Measurements from ENCODE around the gene LGMN. TPM values are rescaled to one million over a fixed set of nuclear protein-coding genes. Genes with fewer than 3 reads are reported as not detected.
"Not testable (repeated sequence)": the region's sequence is repeated elsewhere in the genome, so short reads cannot be mapped to it uniquely, and the experiment has no call there.

LGMN gene
- total and polyA plus RNA-seq, 2 donors (not counting 1 experiment from before 2014, with no cell fraction given): 22.6 to 61.0 TPM

- not testable (repeated sequence) for H4K20me1 ChIP-seq (ENCODE audit: control insufficient read depth, extremely low read depth, insufficient read depth, low read length); H2AFZ ChIP-seq (ENCODE audit: low read length); H3K4me1 ChIP-seq (ENCODE audit: control insufficient read depth, extremely low read depth, insufficient read depth, low read length); H3K36me3 ChIP-seq (ENCODE audit: control insufficient read depth, insufficient read depth, low read length); H3K27me3 ChIP-seq (ENCODE audit: control insufficient read depth, insufficient read depth, low read length); H3K4me2 ChIP-seq (ENCODE audit: extremely low read depth, insufficient read depth, low read length); H3K4me3 ChIP-seq (replicated peaks in 1 of 4; ENCODE audit: control extremely low read depth in 1 of 4, insufficient read depth in 1 of 4, low read depth in 3 of 4, low read length in 4 of 4); H3K9me3 ChIP-seq (ENCODE audit: control insufficient read depth, insufficient read depth, low read depth, low read length); H3K27ac ChIP-seq (ENCODE audit: insufficient read depth, low read length); H3K9ac ChIP-seq (ENCODE audit: insufficient read depth, low read length); H3K79me2 ChIP-seq (ENCODE audit: control insufficient read depth, insufficient read depth, low read length)
- DNase-seq (ENCODE audit: low read depth in 2 of 2): peak in 1 of 2 donors; percentile 56
These were observed 26.9 kb upstream of the LGMN start for GRCh38 chr14:92775292-92775691.

- no peak for DNase-seq (ENCODE audit: low read depth in 2 of 2)
These were observed 26.1 kb upstream of the LGMN start for GRCh38 chr14:92774572-92774971.

GRCh38 chr14:92770484-92770883 is 22.1 kb upstream of the LGMN start:
- no peak for DNase-seq (ENCODE audit: low read depth in 2 of 2)
- no peaks in the 10 kb centered on the region for H3K36me3 ChIP-seq (ENCODE audit: control insufficient read depth, insufficient read depth, low read length)
- no peaks in the 10 kb centered on the region for H3K79me2 ChIP-seq (ENCODE audit: control insufficient read depth, insufficient read depth, low read length)
- no peaks in the 10 kb centered on the region for H3K9me3 ChIP-seq (ENCODE audit: control insufficient read depth, insufficient read depth, low read depth, low read length)
- H3K4me2 ChIP-seq (ENCODE audit: extremely low read depth, insufficient read depth, low read length): no peak overlapping the region
- H3K27me3 ChIP-seq (ENCODE audit: control insufficient read depth, insufficient read depth, low read length): no peaks in the 10 kb centered on the region
- H3K9ac ChIP-seq (ENCODE audit: insufficient read depth, low read length): no peak overlapping the region
- no peaks in the 10 kb centered on the region for H4K20me1 ChIP-seq (ENCODE audit: control insufficient read depth, extremely low read depth, insufficient read depth, low read length)
- TF ChIP-seq EZH2 (IDR thresholded peaks at IDR 0.05; ENCODE audit: low read length, missing control alignments) (no peak), CTCF (conservative IDR thresholded peaks at IDR 0.05 in 1 of 2, IDR thresholded peaks at IDR 0.05 in 1 of 2; ENCODE audit: low read depth in 1 of 2, low read length in 2 of 2) (no peak)
- H3K27ac ChIP-seq (ENCODE audit: insufficient read depth, low read length): no peak overlapping the region
- H3K4me1 ChIP-seq (ENCODE audit: control insufficient read depth, extremely low read depth, insufficient read depth, low read length): no peaks in the 10 kb centered on the region
- no peak overlapping the region for H2AFZ ChIP-seq (ENCODE audit: low read length)
- H3K4me3 ChIP-seq (replicated peaks in 1 of 4; ENCODE audit: control extremely low read depth in 1 of 4, insufficient read depth in 1 of 4, low read depth in 3 of 4, low read length in 4 of 4): no peak overlapping the region

More at GRCh38 chr14:92774572-92774971, 26.1 kb upstream of the LGMN start:
- H3K4me3 ChIP-seq (replicated peaks in 1 of 4; ENCODE audit: control extremely low read depth in 1 of 4, insufficient read depth in 1 of 4, low read depth in 3 of 4, low read length in 4 of 4): no peak overlapping the region
- no peak overlapping the region for H3K9ac ChIP-seq (ENCODE audit: insufficient read depth, low read length)
- H3K27me3 ChIP-seq (ENCODE audit: control insufficient read depth, insufficient read depth, low read length): no peaks in the 10 kb centered on the region
- no peak overlapping the region for H3K27ac ChIP-seq (ENCODE audit: insufficient read depth, low read length)
- H3K4me2 ChIP-seq (ENCODE audit: extremely low read depth, insufficient read depth, low read length): no peak overlapping the region
- H3K4me1 ChIP-seq (ENCODE audit: control insufficient read depth, extremely low read depth, insufficient read depth, low read length): no peaks in the 10 kb centered on the region
- no peaks in the 10 kb centered on the region for H3K36me3 ChIP-seq (ENCODE audit: control insufficient read depth, insufficient read depth, low read length)
- no peaks in the 10 kb centered on the region for H4K20me1 ChIP-seq (ENCODE audit: control insufficient read depth, extremely low read depth, insufficient read depth, low read length)
- no peak overlapping the region for H2AFZ ChIP-seq (ENCODE audit: low read length)
- no peaks in the 10 kb centered on the region for H3K79me2 ChIP-seq (ENCODE audit: control insufficient read depth, insufficient read depth, low read length)
- TF ChIP-seq EZH2 (IDR thresholded peaks at IDR 0.05; ENCODE audit: low read length, missing control alignments): no peak
- no peak for TF ChIP-seq CTCF (conservative IDR thresholded peaks at IDR 0.05 in 1 of 2, IDR thresholded peaks at IDR 0.05 in 1 of 2; ENCODE audit: low read depth in 1 of 2, low read length in 2 of 2)
- no peaks in the 10 kb centered on the region for H3K9me3 ChIP-seq (ENCODE audit: control insufficient read depth, insufficient read depth, low read depth, low read length)
